ENCODE measurements around the gene RTN4.
"Not testable (repeated sequence)": the region's sequence is repeated elsewhere in the genome, so short reads cannot be mapped to it uniquely, and the experiment has no call there.

RTN4 gene

GRCh38 chr2:55093381-55093780 is 43.1 kb upstream of the RTN4 start:
- no peak for DNase-seq (ENCODE audit: low read depth)
- no peak overlapping the region for H3K4me3 ChIP-seq (ENCODE audit: control insufficient read depth, low read depth, low read length)
- TF ChIP-seq, protein P1, sequence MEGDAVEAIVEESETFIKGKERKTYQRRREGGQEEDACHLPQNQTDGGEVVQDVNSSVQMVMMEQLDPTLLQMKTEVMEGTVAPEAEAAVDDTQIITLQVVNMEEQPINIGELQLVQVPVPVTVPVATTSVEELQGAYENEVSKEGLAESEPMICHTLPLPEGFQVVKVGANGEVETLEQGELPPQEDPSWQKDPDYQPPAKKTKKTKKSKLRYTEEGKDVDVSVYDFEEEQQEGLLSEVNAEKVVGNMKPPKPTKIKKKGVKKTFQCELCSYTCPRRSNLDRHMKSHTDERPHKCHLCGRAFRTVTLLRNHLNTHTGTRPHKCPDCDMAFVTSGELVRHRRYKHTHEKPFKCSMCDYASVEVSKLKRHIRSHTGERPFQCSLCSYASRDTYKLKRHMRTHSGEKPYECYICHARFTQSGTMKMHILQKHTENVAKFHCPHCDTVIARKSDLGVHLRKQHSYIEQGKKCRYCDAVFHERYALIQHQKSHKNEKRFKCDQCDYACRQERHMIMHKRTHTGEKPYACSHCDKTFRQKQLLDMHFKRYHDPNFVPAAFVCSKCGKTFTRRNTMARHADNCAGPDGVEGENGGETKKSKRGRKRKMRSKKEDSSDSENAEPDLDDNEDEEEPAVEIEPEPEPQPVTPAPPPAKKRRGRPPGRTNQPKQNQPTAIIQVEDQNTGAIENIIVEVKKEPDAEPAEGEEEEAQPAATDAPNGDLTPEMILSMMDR (IDR thresholded peaks at IDR 0.05; ENCODE audit: control insufficient read depth, insufficient read depth, low read depth, low read length, missing control alignments), result no peak

- TF ChIP-seq, protein P1 (IDR thresholded peaks at IDR 0.05; ENCODE audit: control insufficient read depth, insufficient read depth, low read depth, low read length, missing control alignments), result no peak
- DNase-seq (ENCODE audit: low read depth), result no peak
- H3K4me3 ChIP-seq (ENCODE audit: control insufficient read depth, low read depth, low read length), result no peak overlapping the region
Measured at GRCh38 chr2:55092439-55092838, 42.2 kb upstream of the RTN4 start.

DNA sequence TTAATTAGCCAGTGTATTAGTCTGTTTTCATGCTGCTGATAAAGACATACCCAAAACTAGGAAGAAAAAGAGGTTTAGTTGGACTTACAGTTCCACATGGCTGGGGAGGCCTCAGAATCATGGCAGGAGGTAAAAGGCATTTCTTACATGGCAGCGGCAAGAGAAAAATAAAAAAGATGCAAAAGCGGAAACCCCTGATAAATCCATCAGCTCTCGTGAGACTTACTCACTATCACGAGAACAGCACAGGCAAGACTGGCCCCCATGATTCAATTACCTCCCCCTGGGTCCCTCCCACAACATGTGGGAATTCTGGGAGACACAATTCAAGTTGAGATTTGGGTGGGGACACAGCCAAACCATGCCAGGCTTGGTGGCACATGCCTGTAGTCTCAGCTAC is 41.4 kb upstream of the RTN4 start:
- H3K4me3 ChIP-seq (ENCODE audit: control insufficient read depth, low read depth, low read length); DNase-seq (ENCODE audit: low read depth): not testable (repeated sequence)

DNA sequence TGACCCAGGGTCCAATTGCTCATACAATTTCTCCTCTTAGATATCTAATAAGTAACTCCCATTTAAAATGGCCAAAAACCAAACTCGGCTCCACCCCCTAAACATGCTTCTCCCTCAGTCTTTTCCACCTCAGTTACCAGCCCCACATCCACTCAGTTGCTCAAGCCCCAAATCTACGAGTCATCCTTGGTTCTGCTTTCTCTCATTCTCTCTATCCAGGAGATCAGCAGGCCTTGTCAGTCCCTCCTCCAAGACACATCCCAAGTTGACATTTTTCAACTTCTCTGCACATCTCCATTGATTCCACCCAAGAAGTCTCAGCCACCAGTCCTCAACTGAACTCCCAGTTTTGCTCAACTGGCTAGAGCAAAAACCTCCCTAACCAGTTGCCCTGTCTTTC is 40.5 kb upstream of the RTN4 start:
- DNase-seq (ENCODE audit: low read depth), result no peak
- no peak overlapping the region for H3K4me3 ChIP-seq (ENCODE audit: control insufficient read depth, low read depth, low read length)
- TF ChIP-seq, protein P1 (IDR thresholded peaks at IDR 0.05; ENCODE audit: control insufficient read depth, insufficient read depth, low read depth, low read length, missing control alignments), result no peak

GRCh38 chr2:55089726-55090125 is 39.5 kb upstream of the RTN4 start:
- TF ChIP-seq, protein P1 (IDR thresholded peaks at IDR 0.05; ENCODE audit: control insufficient read depth, insufficient read depth, low read depth, low read length, missing control alignments), result no peak
- DNase-seq (ENCODE audit: low read depth), result no peak
- no peak overlapping the region for H3K4me3 ChIP-seq (ENCODE audit: control insufficient read depth, low read depth, low read length)

GRCh38 chr2:55088400-55088799 is 38.1 kb upstream of the RTN4 start:
- TF ChIP-seq, protein P1 (IDR thresholded peaks at IDR 0.05; ENCODE audit: control insufficient read depth, insufficient read depth, low read depth, low read length, missing control alignments), result no peak
- no peak for DNase-seq (ENCODE audit: low read depth)
- H3K4me3 ChIP-seq (ENCODE audit: control insufficient read depth, low read depth, low read length), result no peak overlapping the region

GRCh38 chr2:55087936-55088335 is 37.7 kb upstream of the RTN4 start:
- DNase-seq (ENCODE audit: low read depth), result no peak
- TF ChIP-seq, protein P1 (IDR thresholded peaks at IDR 0.05; ENCODE audit: control insufficient read depth, insufficient read depth, low read depth, low read length, missing control alignments), result no peak

More at GRCh38 chr2:55087936-55088335, 37.7 kb upstream of the RTN4 start:
- no peak overlapping the region for H3K4me3 ChIP-seq (ENCODE audit: control insufficient read depth, low read depth, low read length)

Measured in AG09309 (cell line).